Urothelium cell line (cell line): ENCODE data around the gene SH3PXD2A.
"Not testable (repeated sequence)": the region's sequence is repeated elsewhere in the genome, so short reads cannot be mapped to it uniquely, and the experiment has no call there.

Experiments
- DNase-seq: peaks from one replicate; pipeline ENCODE4 v3.0.0; 2011; ENCODE audit warnings: low spot score, mixed read lengths
- FAIRE-seq: peaks from 2 replicates; lab custom pipeline; 2011; peaks lifted over from hg19 to GRCh38; lab: Jason Lieb, UNC

The SH3PXD2A gene

GRCh38 chr10:103676058-103676785, 179.2 kb downstream of the SH3PXD2A start:
- FAIRE-seq, result no peak

DNA sequence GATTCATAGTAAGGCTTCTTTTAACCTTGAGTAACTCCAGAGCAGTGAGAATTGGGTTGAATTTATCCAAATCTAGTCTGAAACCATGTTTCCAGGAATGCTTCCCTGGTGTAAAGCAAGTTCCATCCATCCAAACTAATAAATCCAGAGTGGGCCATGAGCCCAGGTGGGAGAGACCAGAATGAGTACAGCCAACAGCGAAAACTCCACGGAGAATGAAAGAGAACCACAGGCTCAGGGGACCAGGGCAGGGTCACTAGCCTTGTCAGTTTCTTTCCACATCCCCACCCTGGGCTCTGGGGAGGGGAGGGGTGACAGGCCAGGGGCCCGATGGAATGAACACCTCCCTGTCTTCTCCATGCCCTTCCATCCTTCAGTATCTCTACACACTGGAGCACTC, 181.8 kb downstream of the SH3PXD2A start:
- DNase-seq (no peak), FAIRE-seq (no peak)

More at GRCh38 chr10:103676058-103676785, 179.2 kb downstream of the SH3PXD2A start:
- DNase-seq, result peak; percentile 72

- FAIRE-seq (peak; percentile 46), DNase-seq (no peak)
These were observed 183.0 kb downstream of the SH3PXD2A start for GRCh38 chr10:103672345-103672744.

- FAIRE-seq (no peak), DNase-seq (no peak)
These were observed 184.1 kb downstream of the SH3PXD2A start for GRCh38 chr10:103671126-103671895.

GRCh38 chr10:103669944-103670343, 185.4 kb downstream of the SH3PXD2A start:
- DNase-seq (no peak), FAIRE-seq (no peak)

DNA sequence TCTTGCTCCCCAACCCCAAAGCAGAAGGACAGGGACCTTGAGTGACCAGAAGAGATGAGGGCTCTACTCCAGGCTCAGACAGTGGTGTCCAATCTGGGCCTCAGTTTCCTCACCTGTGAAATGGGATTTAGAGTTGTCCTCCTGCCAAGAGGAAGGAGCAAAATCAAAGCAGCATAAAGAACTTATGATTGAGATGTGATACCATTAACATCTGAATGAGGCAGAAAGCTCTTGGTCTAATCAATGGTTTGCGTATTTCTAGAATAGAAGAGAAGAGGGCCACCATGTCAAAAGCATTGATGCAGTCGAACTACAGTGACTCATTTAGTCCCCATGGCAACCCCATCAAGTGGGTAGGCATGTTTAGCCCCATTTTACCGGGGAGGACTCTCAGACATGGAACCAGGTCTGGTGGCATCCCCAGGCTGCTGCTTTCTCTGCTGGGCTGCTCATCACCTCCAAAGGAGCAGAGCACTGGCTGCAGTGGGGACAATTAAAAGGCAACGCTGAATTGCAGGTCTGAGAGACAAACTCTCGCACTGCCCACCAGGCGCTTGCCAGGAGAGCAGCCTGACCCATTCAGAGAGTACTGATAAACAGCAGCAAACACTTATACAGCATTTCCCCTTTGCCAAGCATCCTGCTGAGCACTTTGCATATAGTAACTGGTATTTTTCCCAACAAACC, 186.0 kb downstream of the SH3PXD2A start:
- DNase-seq (no peak), FAIRE-seq (no peak)

GRCh38 chr10:103668351-103669242, 186.8 kb downstream of the SH3PXD2A start:
- FAIRE-seq, result no peak
- no peak for DNase-seq

GRCh38 chr10:103667356-103667755, 188.0 kb downstream of the SH3PXD2A start:
- DNase-seq (no peak), FAIRE-seq (no peak)

DNA sequence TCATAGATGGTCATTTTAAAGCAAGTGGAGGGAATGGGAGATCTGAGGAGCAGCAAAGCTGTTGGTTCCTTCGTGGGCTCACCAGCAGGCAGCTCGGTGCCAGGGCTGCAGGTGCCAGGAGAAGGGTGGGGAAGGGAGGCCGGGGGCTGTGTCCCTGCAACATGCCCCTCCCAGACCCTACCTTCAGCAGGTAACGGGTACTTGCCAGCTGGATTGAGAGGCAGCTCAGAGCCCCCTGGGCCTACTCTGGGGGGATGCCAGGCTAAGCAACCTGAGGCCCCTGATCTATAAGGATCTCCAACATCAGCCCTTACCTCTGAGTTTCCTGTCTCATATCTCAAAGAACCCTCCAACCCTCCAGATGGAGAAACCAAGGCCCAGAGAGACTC, 188.6 kb downstream of the SH3PXD2A start:
- no peak for FAIRE-seq

GRCh38 chr10:103666087-103666761, 189.2 kb downstream of the SH3PXD2A start:
- peak; percentile 33 for DNase-seq
- no peak for FAIRE-seq

More for the DNA sequence above, 188.6 kb downstream of the SH3PXD2A start:
- DNase-seq, result no peak

- FAIRE-seq (no peak), DNase-seq (no peak)
These were observed 190.1 kb downstream of the SH3PXD2A start for GRCh38 chr10:103665162-103665889.

DNA sequence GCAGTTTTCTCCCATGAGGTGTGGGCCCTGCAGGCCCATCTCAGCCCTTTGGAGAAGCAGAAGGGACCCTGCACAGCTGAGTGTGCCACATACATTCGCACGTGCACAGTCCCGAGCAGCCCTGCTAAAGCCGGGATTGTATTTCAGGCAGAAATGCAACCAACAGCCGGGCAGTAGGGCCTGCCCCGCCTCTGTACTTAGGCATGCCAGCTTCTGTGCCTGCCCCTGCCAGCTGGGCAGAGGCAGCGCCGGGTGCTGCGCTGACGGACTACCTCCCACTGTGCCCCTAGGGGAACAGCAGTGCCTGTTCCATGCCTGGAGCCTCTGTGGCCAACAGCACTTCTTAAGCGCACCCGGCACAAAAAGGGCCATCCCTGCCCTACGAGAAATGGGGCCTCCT, 191.6 kb downstream of the SH3PXD2A start:
- DNase-seq (no peak), FAIRE-seq (no peak)

- DNase-seq, result no peak
These were observed 192.1 kb downstream of the SH3PXD2A start for GRCh38 chr10:103663236-103663635.

GRCh38 chr10:103662704-103663103, 192.7 kb downstream of the SH3PXD2A start:
- not testable (repeated sequence) for FAIRE-seq, DNase-seq

More at GRCh38 chr10:103663236-103663635, 192.1 kb downstream of the SH3PXD2A start:
- no peak for FAIRE-seq

DNA sequence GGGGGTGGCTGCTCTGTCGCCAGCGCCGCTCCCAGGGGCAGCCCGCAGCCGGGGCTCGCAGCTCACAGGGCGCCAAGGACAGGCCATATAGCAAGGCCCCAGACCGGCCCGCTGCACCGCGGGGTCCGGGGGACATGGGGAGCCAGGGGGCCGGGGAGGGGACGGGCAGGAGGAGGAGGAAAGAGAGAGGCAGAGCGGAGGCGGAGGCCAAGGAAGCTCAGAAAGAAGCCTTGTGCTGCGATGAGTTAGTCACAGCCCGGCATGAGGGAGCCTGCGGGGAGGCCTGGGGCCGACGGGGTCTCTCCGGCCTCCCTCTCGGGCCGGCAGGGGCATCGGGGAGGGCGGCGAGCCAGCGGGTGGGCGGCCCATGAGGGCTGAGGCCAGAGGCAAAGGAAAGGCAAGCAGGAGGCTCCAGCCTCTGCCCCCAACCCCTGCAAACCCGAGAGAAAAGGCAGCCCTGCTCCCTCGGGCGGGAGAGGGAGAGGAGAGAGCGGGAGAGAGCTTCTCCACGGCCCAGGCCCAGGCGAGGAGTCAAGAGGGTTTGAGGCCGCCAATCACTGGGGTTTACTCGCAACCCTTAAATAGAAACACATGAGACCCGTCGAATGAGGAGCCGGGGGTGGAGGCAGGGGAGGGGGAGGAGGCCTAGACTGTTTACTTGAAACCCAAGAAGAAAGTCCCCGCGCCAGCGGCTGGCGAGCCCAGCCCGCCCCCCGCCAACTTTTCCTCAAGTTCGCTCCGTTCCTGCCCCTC, 194.0 kb downstream of the SH3PXD2A start:
- FAIRE-seq (no peak), DNase-seq (no peak)

DNA sequence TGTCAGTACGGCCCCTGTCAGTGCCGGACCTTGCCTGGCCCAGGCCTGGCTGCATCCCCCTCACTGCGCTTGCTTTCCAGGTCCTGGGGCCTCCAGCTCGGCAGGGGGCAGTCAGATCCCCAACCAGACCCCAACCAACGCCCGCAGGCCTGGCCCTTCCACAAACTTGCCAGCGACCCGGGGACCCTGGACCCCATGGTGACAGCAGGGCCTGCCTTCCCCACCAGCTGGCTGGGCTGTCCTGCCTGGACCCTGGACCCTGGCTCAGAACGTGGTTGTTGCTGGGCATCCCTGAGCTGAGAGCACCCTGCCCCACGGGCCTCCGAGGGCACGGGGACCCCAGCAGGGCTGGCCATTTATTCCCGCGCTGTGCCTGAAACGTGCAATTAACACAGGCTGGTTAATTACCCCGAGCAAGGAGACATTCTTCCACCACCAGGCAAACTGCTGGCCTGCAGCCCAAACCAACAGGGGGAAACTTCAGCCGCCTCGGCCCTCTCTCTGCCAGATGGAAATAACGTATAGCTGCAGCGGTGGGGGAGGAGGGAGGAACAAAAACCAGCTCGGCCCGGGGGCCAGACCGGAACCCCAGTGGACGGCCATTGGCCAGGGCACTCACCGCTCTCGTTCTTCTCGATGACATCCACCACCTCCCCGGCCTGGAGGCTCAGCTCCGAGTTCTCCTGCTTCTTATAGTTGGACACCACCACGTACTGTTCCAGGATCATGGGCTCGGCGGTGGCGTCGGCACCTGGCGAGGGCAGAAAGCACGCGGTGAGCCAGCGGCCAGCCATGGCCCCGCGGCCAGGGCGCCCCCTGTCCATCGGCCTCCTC, 194.8 kb downstream of the SH3PXD2A start:
- no peak for DNase-seq
- FAIRE-seq, result no peak

DNA sequence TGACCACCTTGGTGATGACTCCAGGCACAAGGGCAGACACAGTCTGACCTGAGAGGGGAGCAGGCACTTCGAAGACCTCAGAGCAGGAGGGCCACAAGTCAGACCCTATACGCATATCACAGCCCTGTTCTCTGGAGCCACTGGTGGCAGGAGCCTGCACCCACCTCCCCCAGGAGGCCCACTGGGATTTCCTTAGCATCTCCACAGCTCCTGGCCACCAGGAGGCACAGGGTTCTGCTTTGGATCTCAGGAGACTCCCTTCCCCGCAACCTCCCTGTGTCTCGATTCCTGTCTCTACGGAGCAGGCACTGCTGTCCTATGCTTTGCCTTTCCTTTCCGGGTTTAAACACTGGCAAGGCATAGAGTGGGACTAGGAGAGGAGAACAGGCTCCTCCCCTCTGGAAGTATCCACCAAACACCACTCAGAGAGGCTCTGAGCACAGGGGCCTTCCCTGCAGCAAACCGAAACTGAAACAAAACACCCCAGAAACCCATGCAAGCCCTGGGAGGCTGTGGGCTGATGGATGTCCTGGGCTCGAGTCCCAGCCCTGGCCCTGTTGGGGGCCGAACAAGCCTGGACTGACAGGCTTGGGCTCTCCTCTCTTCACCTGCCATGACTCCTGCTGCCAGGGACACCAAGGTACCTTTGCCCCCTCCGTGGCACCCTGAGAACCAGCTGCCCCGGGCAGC, 195.6 kb downstream of the SH3PXD2A start:
- FAIRE-seq (no peak), DNase-seq (no peak)
